Mesendoderm (in vitro differentiated cells): Measurements from ENCODE around the gene CD244.
A peak's percentile ranks its signal among the peaks of the same experiment; 100 is the strongest.

Experiments used
- DNase-seq: peaks from one replicate; pipeline ENCODE4 v3.0.0; 2013
- H2AK5ac ChIP-seq: 2 replicates; pipeline ENCODE4 v1.6.1; 2013; ENCODE audit warnings: low read length, inconsistent platforms
- H2BK120ac ChIP-seq: 2 replicates; pipeline ENCODE4 v1.6.1; 2013; ENCODE audit warnings: low read depth, mild to moderate bottlenecking, low read length, moderate library complexity, mixed read lengths
- H2BK15ac ChIP-seq: replicated peaks from 2 replicates; pipeline ENCODE4 v1.6.1; 2013; ENCODE audit warnings: low read depth, mild to moderate bottlenecking, moderate library complexity
- H2BK5ac ChIP-seq: 2 replicates; pipeline ENCODE4 v1.6.1; 2013; ENCODE audit warnings: low read length, inconsistent platforms
- H3K18ac ChIP-seq: 2 replicates; pipeline ENCODE4 v1.6.1; 2013; ENCODE audit warnings: mild to moderate bottlenecking, low read length, mixed read lengths
- H3K23ac ChIP-seq: one replicate; pipeline ENCODE4 v1.6.1; 2013; ENCODE audit warnings: low read length
- H3K27ac ChIP-seq: 2 replicates; pipeline ENCODE4 v1.5.1; 2013; ENCODE audit warnings: low read depth, mild to moderate bottlenecking, inconsistent platforms, low read length, moderate library complexity
- H3K27me3 ChIP-seq: 2 replicates; pipeline ENCODE4 v1.6.1; 2013; ENCODE audit warnings: low read length, control low read depth, mild to moderate bottlenecking, inconsistent platforms; ENCODE audit not compliant: insufficient read depth, poor library complexity
- H3K36me3 ChIP-seq: 2 replicates; pipeline ENCODE4 v1.6.1; 2013; ENCODE audit warnings: low read length, inconsistent platforms; ENCODE audit not compliant: control insufficient read depth, insufficient read depth
- H3K4ac ChIP-seq: one replicate; pipeline ENCODE4 v1.6.1; 2013; ENCODE audit warnings: low read depth, mild to moderate bottlenecking, low read length, moderate library complexity
- H3K4me1 ChIP-seq: 2 replicates; pipeline ENCODE4 v1.6.1; 2013; ENCODE audit warnings: low read depth, low read length, inconsistent platforms; ENCODE audit not compliant: control insufficient read depth
- H3K4me2 ChIP-seq: 2 replicates; pipeline ENCODE4 v1.6.1; 2013; ENCODE audit warnings: low read length
- H3K4me3 ChIP-seq: 2 replicates; pipeline ENCODE4 v1.5.1; 2013; ENCODE audit warnings: mild to moderate bottlenecking, low read length
- H3K56ac ChIP-seq: one replicate; pipeline ENCODE4 v1.6.1; 2013; ENCODE audit warnings: low read length
- H3K79me1 ChIP-seq: 2 replicates; pipeline ENCODE4 v1.6.1; 2013; ENCODE audit warnings: low read length, inconsistent platforms
- H3K79me2 ChIP-seq: 2 replicates; pipeline ENCODE4 v1.6.1; 2013; ENCODE audit warnings: mild to moderate bottlenecking, low read length; ENCODE audit not compliant: control insufficient read depth, insufficient read depth
- H3K9ac ChIP-seq: 2 replicates; pipeline ENCODE4 v1.6.1; 2013; ENCODE audit warnings: low read length, inconsistent platforms
- H4K5ac ChIP-seq: one replicate; pipeline ENCODE4 v1.6.1; 2013; ENCODE audit warnings: low read length
- H4K8ac ChIP-seq: one replicate; pipeline ENCODE4 v1.6.1; 2013; ENCODE audit warnings: low read depth, mild to moderate bottlenecking, control low read depth, low read length, moderate library complexity
- whole genome bisulfite sequencing: extraction: QIAGEN DNeasy Blood & Tissue Kit; methylation state at CpG from one replicate; pipeline ENCODE4 v1.1.7; 2013; ENCODE audit warnings: low lambda C conversion rate, missing lambda C conversion rate; ENCODE audit not compliant: insufficient coverage; ENCODE audit errors: extremely low coverage; 5-methylcytosine and 5-hydroxymethylcytosine counted together

The CD244 gene

DNA sequence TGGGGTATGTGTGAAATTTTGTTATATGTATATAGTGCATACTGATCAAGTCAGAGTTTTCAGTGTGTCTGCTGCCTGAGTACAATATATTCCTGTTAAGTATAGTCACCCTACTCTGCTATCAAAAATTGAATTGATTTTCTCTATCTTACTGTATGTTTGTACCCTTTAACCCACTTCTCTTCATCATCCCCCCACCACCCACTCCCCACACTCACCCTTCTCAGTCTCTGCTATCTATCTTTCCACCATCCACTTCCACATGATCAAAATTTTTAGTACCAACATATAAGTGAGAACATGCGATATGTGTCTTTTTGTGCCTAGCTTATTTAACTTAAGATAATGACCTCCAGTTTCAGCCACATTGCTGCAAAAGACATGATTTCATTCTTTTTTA is 62.5 kb downstream of the CD244 start:
- H3K23ac ChIP-seq = no peak overlapping the region
- no peak for DNase-seq
- H4K5ac ChIP-seq = no peak overlapping the region
- no peaks in the 10 kb centered on the region for H3K79me1 ChIP-seq
- no peak overlapping the region for H3K4me3 ChIP-seq
- no peak overlapping the region for H3K56ac ChIP-seq
- H3K4ac ChIP-seq = no peak overlapping the region
- H3K79me2 ChIP-seq = no peaks in the 10 kb centered on the region
- no peak overlapping the region for H2BK120ac ChIP-seq
- no peaks in the 10 kb centered on the region for H3K36me3 ChIP-seq
- no peak overlapping the region for H3K18ac ChIP-seq
- no peak overlapping the region for H3K9ac ChIP-seq
- no peak overlapping the region for H3K4me2 ChIP-seq
- no peak overlapping the region for H4K8ac ChIP-seq
- H2BK5ac ChIP-seq = no peak overlapping the region
- no peak overlapping the region for H2AK5ac ChIP-seq
- H2BK15ac ChIP-seq = no peak overlapping the region
- no peaks in the 10 kb centered on the region for H3K4me1 ChIP-seq
- no CpG with 5 or more reads among the region's 1 CpG for WGBS
- H3K27ac ChIP-seq = no peak overlapping the region
- no peaks in the 10 kb centered on the region for H3K27me3 ChIP-seq

DNA sequence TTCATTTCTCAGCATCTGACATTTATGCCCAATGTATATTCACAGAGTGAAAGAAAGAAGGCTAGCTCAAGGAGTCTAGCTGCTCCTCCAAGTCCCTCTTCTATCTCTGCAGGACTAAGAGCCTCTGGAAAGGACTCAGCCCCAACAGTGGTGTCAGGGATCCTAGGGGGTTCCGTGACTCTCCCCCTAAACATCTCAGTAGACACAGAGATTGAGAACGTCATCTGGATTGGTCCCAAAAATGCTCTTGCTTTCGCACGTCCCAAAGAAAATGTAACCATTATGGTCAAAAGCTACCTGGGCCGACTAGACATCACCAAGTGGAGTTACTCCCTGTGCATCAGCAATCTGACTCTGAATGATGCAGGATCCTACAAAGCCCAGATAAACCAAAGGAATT is 63.0 kb downstream of the CD244 start:
- no peaks in the 10 kb centered on the region for H3K27me3 ChIP-seq
- no peak overlapping the region for H2BK5ac ChIP-seq
- no peak overlapping the region for H3K4me3 ChIP-seq
- no peak overlapping the region for H2AK5ac ChIP-seq
- no peak overlapping the region for H3K4ac ChIP-seq
- WGBS = no CpG with 5 or more reads among the region's 5 CpGs
- no peak overlapping the region for H4K5ac ChIP-seq
- H3K18ac ChIP-seq = no peak overlapping the region
- no peak overlapping the region for H3K23ac ChIP-seq
- no peak overlapping the region for H2BK120ac ChIP-seq
- no peak overlapping the region for H3K4me2 ChIP-seq
- H3K9ac ChIP-seq = no peak overlapping the region
- no peak overlapping the region for H4K8ac ChIP-seq
- no peak overlapping the region for H3K56ac ChIP-seq
- DNase-seq = no peak
- H3K79me1 ChIP-seq = no peaks in the 10 kb centered on the region
- no peak overlapping the region for H2BK15ac ChIP-seq
- H3K27ac ChIP-seq = no peak overlapping the region
- no peaks in the 10 kb centered on the region for H3K36me3 ChIP-seq
- no peaks in the 10 kb centered on the region for H3K79me2 ChIP-seq
- H3K4me1 ChIP-seq = no peaks in the 10 kb centered on the region

DNA sequence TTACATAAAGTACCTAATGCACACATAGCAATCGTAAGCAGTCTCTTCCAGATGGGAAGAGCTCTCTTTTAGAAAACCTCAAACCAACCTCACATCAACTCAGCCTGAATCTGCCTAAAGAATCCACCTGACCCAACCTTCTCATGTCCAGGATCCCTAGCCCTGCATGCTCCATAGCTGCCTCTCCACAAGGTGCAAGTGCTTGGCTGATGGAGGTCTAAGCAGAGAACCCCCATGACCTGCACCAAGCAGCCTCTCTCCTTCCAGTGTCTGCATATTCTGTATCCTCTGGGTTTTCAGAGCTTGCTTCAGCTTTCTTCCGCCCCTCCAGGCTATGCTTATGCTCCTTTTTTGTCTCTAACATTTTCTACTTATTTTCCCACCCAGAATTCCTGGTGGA is 64.2 kb downstream of the CD244 start:
- no peak for DNase-seq
- Histone ChIP-seq H3K18ac (no peak overlapping the region), H2BK120ac (no peak overlapping the region), H4K5ac (no peak overlapping the region), H3K36me3 (no peaks in the 10 kb centered on the region), H2AK5ac (no peak overlapping the region), H2BK15ac (no peak overlapping the region), H4K8ac (no peak overlapping the region), H3K4me1 (no peaks in the 10 kb centered on the region), H2BK5ac (no peak overlapping the region), H3K23ac (no peak overlapping the region), H3K56ac (no peak overlapping the region), H3K79me1 (no peaks in the 10 kb centered on the region), H3K9ac (no peak overlapping the region), H3K27ac (no peak overlapping the region), H3K4me2 (no peak overlapping the region), H3K27me3 (no peaks in the 10 kb centered on the region), H3K4me3 (no peak overlapping the region), H3K79me2 (no peaks in the 10 kb centered on the region), H3K4ac (no peak overlapping the region)
- no CpG with 5 or more reads among the region's 2 CpGs for WGBS

DNA sequence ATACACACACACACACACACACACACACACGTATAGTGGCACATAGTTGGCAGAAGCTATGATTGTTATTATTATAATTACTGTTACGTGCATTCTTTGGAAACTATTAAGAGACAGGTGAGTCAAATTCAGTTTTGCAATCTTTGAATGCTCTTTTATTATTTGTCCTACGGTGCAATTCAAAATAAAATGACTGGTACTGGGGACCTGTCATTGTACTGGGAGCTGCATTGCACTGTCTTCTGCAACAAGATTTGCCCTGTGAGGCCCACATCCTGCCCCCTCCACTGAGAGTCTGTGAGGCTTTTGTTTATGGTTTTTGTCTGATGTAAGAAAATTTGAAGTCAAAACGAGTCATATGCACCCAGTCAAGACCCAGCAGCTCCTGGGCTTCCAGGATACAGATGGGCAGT is 64.8 kb downstream of the CD244 start:
- Histone ChIP-seq H3K27ac (no peak overlapping the region), H3K4me1 (no peaks in the 10 kb centered on the region), H3K79me1 (no peaks in the 10 kb centered on the region), H3K56ac (no peak overlapping the region), H3K4ac (no peak overlapping the region), H2AK5ac (no peak overlapping the region), H4K5ac (no peak overlapping the region), H3K9ac (no peak overlapping the region), H3K79me2 (no peaks in the 10 kb centered on the region), H3K36me3 (no peaks in the 10 kb centered on the region), H2BK5ac (no peak overlapping the region), H3K4me3 (no peak overlapping the region), H2BK15ac (no peak overlapping the region), H3K18ac (no peak overlapping the region), H2BK120ac (no peak overlapping the region), H3K27me3 (no peaks in the 10 kb centered on the region), H3K4me2 (no peak overlapping the region), H4K8ac (no peak overlapping the region), H3K23ac (no peak overlapping the region)
- no CpG with 5 or more reads among the region's 4 CpGs for WGBS
- DNase-seq = no peak

DNA sequence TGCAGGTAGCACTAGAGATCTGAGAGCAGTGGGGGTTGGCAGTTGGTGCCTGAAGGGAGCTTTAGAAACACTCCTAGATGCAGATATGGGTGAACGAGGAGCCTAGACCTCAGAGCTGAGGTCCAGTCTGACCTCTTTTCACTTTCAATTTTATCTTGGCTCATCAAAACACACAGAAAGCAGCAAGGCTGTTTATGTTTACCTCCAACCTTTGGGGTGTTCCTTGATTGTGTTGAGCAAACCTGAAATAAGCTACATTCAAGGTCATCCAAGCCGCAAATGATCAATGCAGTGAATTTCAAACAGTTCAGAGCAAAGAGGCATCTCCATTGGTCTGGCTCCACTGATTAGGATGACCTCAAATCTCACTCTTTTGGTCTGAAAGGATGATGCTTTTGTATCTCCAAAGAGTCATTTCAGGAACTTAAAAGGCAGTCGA is 65.4 kb downstream of the CD244 start:
- Histone ChIP-seq H3K79me2 (no peaks in the 10 kb centered on the region), H3K4me2 (no peak overlapping the region), H3K4me3 (no peak overlapping the region), H3K27me3 (no peaks in the 10 kb centered on the region), H2BK15ac (no peak overlapping the region), H3K4ac (no peak overlapping the region), H3K27ac (no peak overlapping the region), H3K18ac (no peak overlapping the region), H2AK5ac (no peak overlapping the region), H3K9ac (no peak overlapping the region), H3K4me1 (no peaks in the 10 kb centered on the region), H3K79me1 (no peaks in the 10 kb centered on the region), H2BK120ac (no peak overlapping the region), H3K23ac (peak overlapping the region; percentile 68), H3K56ac (no peak overlapping the region), H4K8ac (no peak overlapping the region), H2BK5ac (no peak overlapping the region), H4K5ac (no peak overlapping the region), H3K36me3 (no peaks in the 10 kb centered on the region)
- no peak for DNase-seq
- WGBS = no CpG with 5 or more reads among the region's 3 CpGs

DNA sequence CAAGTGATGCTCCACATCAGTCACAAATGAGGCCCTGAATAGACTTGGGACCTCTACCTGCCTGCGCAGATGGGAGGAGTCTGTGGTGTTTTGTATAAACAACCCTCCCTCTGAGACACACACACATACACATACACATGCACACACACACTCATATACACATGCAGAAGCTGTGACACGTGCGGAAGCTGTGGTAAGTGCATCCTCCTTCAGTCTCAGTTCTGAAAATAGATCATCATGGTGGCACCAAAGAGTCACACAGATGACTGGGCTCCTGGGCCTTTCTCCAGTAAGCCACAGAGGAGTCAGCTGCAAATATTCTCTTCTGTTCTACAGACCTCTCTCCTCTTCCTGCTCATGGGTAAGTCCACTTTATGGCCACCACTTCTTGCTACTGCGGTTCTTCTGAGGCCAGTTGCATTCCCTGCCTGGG is 66.7 kb downstream of the CD244 start, which contains the start of gene LY9:
Gene LY9 (plus strand): TSS at position 224 of the 433 bp plus-strand sequence. CDS start 14 bp downstream, at position 238.
- Histone ChIP-seq H3K27ac (no peak within 1 kb of the TSS), H3K23ac (no peak within 1 kb of the TSS), H3K4me3 (no peak within 1 kb of the TSS), H3K79me2 (no peaks in the 10 kb centered on the region), H3K79me1 (no peaks in the 10 kb centered on the region), H4K5ac (no peak within 1 kb of the TSS), H2BK5ac (no peak within 1 kb of the TSS), H3K4me2 (no peak within 1 kb of the TSS), H4K8ac (no peak within 1 kb of the TSS), H3K36me3 (no peaks in the 10 kb centered on the region), H2BK120ac (no peak within 1 kb of the TSS), H3K4me1 (no peaks in the 10 kb centered on the region), H3K4ac (no peak within 1 kb of the TSS), H3K18ac (no peak within 1 kb of the TSS), H2AK5ac (no peak within 1 kb of the TSS), H3K27me3 (no peaks in the 10 kb centered on the region), H3K56ac (no peak within 1 kb of the TSS), H3K9ac (no peak within 1 kb of the TSS), H2BK15ac (no peak within 1 kb of the TSS)
- WGBS = no CpG with 5 or more reads among the region's 4 CpGs
- no peak for DNase-seq
